Measurements from ENCODE around the gene SUSD5.

GRCh38 chr3:33167284-33167683 lies 51.3 kb downstream of the SUSD5 start:
- no peak for TF ChIP-seq CTCF (conservative IDR thresholded peaks at IDR 0.05; ENCODE audit: low read depth, low read length)
- TF ChIP-seq EZH2 (IDR thresholded peaks at IDR 0.05; ENCODE audit: low read length, unreplicated experiment) = no peak
- TF ChIP-seq EZH2phosphoT487 (IDR thresholded peaks at IDR 0.05; ENCODE audit: borderline replicate concordance, low read length) = no peak

All from PC-3 (cell line).